Neural progenitor cell (in vitro differentiated cells): ENCODE results near the gene NFATC4.

Experiments
- CTCF ChIP-seq: fragments of 200-600 bp; sonication (generic); IDR thresholded peaks from 2 replicates; pipeline ENCODE4 v1.5.1; 2017; ENCODE audit warnings: antibody characterized with exemption, mild to moderate bottlenecking
- EZH2 ChIP-seq: fragments of 200-600 bp; sonication (generic); IDR thresholded peaks from 2 replicates; pipeline ENCODE4 v1.6.1; 2017; ENCODE audit warnings: antibody characterized with exemption, mild to moderate bottlenecking, moderate library complexity

GRCh38 chr14:24428628-24429394, 60.8 kb downstream of the NFATC4 start:
- TF ChIP-seq CTCF: no peak
- TF ChIP-seq EZH2: no peak
